Body of pancreas (tissue), 4 donors: Measurements from ENCODE around the gene STRIP1. TPM values are rescaled to one million over a fixed set of nuclear protein-coding genes. Genes with fewer than 3 reads are reported as not detected.

ENCODE experiments used
- ATAC-seq: fragments of 150-250 bp; one replicate; pipeline ENCODE4 v1.9.1; 2016
- DNase-seq, 4 donors: peaks; one replicate each; pipeline ENCODE4 v3.0.0-alpha.2; 2019
- H3K27ac ChIP-seq, 4 donors: fragments of 200-600 bp; sonication (generic); 1 replicate in 3 of 4; 2 replicates in 1 of 4; pipeline versions ENCODE4 v1.5.1 to v1.6.1; 2016 to 2019; ENCODE audit warnings: mild to moderate bottlenecking in 1 of 4, mixed read lengths in 1 of 4, moderate library complexity in 1 of 4
- H3K27me3 ChIP-seq, 2 donors: fragments of 200-600 bp; sonication (generic); one replicate each; pipeline ENCODE4 v1.6.0; 2016; ENCODE audit warnings: mild to moderate bottlenecking in 1 of 2
- H3K36me3 ChIP-seq, 2 donors: fragments of 200-600 bp; sonication (generic); replicated peaks in 1 of 2; 2 replicates each; pipeline ENCODE4 v1.5.1; 2016; ENCODE audit warnings: low read depth in 2 of 2; ENCODE audit not compliant: insufficient read depth in 1 of 2
- H3K4me1 ChIP-seq: fragments of 200-600 bp; sonication (generic); one replicate; pipeline ENCODE4 v1.6.0; 2016
- H3K4me3 ChIP-seq, 2 donors: fragments of 200-600 bp; sonication (generic); 1 replicate in 1 of 2; 2 replicates in 1 of 2; pipeline ENCODE4 v1.5.1; 2016 to 2019
- H3K9me3 ChIP-seq, 3 donors: fragments of 200-600 bp; sonication (generic); 1 replicate in 2 of 3; 2 replicates in 1 of 3; pipeline ENCODE4 v1.5.1; 2016
- POLR2A ChIP-seq, 3 donors: fragments of 450-650 bp; IDR thresholded peaks; one replicate each; pipeline ENCODE4 v1.6.1; 2016; ENCODE audit warnings: antibody characterized with exemption in 3 of 3, mild to moderate bottlenecking in 2 of 3
- WGBS, 2 donors: methylation state at CpG; one replicate each; pipeline ENCODE4 v1.1.5; 2017; 5-methylcytosine and 5-hydroxymethylcytosine counted together
- intact Hi-C: fragments of 100-400 bp; cut with DNase I; formaldehyde crosslinking; loops from one replicate; pipeline ENCODE4 v1.15.1; 2023
- total RNA-seq, 2 donors: library from RNA; depleted of rRNA; stranded (reverse); fragments of >200 nt; gene quantifications; one replicate each; pipeline ENCODE4 v1.1.0, GENCODE V29; 2016
- TF ChIP-seq, protein P1 (sequence below), 7 experiments: fragments of 450-650 bp in 4 of 7; fragments of 200-600 bp in 3 of 7; sonication (generic) in 3 of 7; IDR thresholded peaks; one replicate each; pipeline ENCODE4 v1.5.1; 2016 to 2019; ENCODE audit warnings: antibody characterized with exemption in 7 of 7

The STRIP1 gene
- total RNA-seq, 2 donors from 2014 or later = 22.7 to 24.1 TPM

DNA sequence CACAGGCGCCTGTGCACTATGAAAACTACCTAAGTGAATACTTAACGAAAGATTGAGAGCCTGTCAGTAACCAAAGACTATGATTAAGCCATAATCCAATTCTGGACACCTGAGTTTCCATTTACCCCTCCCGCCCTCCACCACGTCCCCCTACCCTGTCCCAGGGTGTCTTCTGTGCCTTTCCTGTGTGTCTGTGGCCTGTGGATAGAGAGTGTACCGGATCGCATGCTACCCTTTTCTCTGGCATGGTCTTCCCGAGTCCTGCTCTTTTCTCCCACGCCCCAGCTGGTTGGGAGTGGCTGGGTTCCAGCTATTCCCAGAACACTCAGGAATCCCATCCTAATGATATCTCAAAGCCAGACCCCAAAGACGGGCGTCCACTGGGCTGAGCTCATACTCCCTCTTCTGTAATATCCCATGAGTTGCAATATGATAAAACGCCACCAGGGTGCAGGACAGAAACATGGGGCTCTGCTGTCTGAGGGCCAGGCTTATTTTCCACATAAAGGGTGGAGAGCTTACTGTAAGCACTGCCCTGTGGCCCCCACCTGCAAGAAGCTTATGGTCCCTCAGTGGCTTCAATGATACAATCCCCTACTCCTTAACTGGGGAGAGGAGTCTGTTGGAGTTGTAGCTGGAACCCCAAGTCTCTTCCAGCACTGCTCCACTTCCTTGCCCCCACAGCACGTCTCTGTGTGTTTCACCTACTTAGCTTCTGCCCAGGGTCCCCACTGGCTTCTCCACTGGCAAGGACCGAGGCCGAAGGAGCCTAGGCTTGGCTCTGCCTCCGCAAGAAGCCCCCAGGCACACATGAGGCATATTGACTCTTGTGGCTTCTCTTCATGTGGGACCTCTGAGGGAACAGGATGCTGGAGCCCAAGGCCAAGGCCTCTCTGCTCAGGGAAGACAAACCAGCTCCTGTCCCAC lies 53.7 kb downstream of the STRIP1 start:
- DNase-seq (peak; percentile 61 to 67 (median 64)), ATAC-seq (peak; percentile 67)
- no peak for TF ChIP-seq POLR2A (IDR thresholded peaks at IDR 0.05)
- TF ChIP-seq, protein P1, sequence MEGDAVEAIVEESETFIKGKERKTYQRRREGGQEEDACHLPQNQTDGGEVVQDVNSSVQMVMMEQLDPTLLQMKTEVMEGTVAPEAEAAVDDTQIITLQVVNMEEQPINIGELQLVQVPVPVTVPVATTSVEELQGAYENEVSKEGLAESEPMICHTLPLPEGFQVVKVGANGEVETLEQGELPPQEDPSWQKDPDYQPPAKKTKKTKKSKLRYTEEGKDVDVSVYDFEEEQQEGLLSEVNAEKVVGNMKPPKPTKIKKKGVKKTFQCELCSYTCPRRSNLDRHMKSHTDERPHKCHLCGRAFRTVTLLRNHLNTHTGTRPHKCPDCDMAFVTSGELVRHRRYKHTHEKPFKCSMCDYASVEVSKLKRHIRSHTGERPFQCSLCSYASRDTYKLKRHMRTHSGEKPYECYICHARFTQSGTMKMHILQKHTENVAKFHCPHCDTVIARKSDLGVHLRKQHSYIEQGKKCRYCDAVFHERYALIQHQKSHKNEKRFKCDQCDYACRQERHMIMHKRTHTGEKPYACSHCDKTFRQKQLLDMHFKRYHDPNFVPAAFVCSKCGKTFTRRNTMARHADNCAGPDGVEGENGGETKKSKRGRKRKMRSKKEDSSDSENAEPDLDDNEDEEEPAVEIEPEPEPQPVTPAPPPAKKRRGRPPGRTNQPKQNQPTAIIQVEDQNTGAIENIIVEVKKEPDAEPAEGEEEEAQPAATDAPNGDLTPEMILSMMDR (IDR thresholded peaks at IDR 0.05) = peak; percentile 33 to 69 (median 61)
- peaks cover 16% of the 10 kb centered on the region for H3K4me1 ChIP-seq
- intact Hi-C loops = no loop called here
- 38 to 42% methylated on average over 14 to 15 of the region's 15 CpGs for WGBS, 2 donors
- H3K36me3 ChIP-seq = no peaks in the 10 kb centered on the region
- no peaks in the 10 kb centered on the region for H3K27me3 ChIP-seq
- no peak overlapping the region for H3K27ac ChIP-seq
- H3K9me3 ChIP-seq = no peaks in the 10 kb centered on the region
- no peak overlapping the region for H3K4me3 ChIP-seq

DNA sequence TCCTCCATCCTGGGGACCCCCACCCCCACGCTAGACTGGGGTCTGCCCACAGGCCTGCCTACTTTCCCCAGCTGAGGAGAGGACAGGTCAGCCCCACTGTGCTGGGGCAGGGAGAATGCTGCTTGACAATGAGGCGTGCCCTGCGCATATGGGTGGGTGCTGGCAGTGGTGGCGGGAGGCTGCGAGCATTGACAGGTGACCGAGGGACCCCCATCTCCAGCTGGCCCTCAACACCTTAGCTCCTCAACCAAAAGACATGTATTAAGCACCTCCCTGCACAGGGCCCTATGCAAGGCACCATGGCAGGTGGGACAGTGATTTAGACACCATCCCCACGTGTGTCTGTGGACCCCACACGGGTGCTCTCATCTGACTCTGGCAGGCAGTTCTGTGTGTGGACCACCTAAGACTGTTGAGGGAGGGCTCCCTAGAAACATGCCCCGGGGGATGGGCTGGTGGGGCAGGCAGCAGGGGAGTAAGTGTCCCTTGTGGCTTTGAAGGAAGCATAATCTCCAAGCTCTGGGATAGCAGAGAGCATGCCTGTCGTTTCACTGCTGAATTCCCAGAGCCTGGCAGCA lies 54.4 kb downstream of the STRIP1 start:
- Histone ChIP-seq H3K27me3 (no peaks in the 10 kb centered on the region), H3K4me1 (peaks cover 14% of the 10 kb centered on the region), H3K27ac (no peak overlapping the region), H3K4me3 (no peak overlapping the region), H3K36me3 (no peaks in the 10 kb centered on the region), H3K9me3 (no peaks in the 10 kb centered on the region)
- ATAC-seq = no peak
- 57 to 65% methylated on average over 7 of the region's 10 CpGs for WGBS, 2 donors
- no peak for TF ChIP-seq POLR2A (IDR thresholded peaks at IDR 0.05)
- TF ChIP-seq, protein P1 (IDR thresholded peaks at IDR 0.05) = no peak
- intact Hi-C loops = no loop called here
- DNase-seq = no peak

DNA sequence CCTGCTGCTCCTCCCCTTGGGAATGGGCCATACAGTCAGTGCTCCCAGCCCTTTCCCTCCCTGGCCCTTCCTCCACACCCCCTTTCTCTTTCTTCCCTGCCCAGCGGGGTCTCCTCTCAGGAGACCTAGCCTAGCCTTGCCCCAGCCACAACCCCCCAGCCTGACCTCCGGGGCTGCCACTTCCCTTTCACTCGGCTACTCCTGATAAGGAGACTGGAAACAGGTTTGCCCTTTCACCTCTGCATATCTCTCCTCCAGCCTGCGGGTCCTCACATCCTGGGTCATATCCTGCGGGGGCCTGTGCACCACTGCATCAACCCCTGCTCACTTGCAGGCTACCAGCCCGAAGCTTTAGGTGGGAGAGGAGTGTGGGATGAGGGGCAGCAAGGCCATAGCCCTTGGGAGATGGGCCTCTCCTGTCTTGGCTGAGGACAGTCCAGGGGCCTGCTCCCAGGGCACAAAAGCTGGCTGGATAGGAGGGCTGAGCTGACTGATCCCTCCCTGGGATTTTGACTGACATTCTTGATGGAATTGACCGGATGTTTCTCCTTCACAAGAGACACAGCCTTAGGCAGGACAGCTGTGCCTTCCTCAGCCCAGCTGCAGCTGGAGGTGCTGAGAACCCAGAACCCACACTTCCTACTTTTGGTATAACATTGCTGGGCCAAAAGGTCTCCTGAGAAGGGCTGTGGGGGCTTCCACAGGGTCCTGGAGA lies 55.3 kb downstream of the STRIP1 start:
- ATAC-seq = no peak
- H3K9me3 ChIP-seq = no peaks in the 10 kb centered on the region
- intact Hi-C loops = no loop called here

GRCh38 chr1:110091381-110091780 lies 57.0 kb downstream of the STRIP1 start:
- intact Hi-C loops = no loop called here

More for the DNA sequence above, 55.3 kb downstream of the STRIP1 start:
- Histone ChIP-seq H3K27ac (no peak overlapping the region), H3K36me3 (no peaks in the 10 kb centered on the region), H3K4me3 (no peak overlapping the region), H3K4me1 (peaks cover 6% of the 10 kb centered on the region), H3K27me3 (no peaks in the 10 kb centered on the region)
- DNase-seq = no peak
- no peak for TF ChIP-seq POLR2A (IDR thresholded peaks at IDR 0.05)
- TF ChIP-seq, protein P1 (IDR thresholded peaks at IDR 0.05) = no peak
- 50 to 53% methylated on average over 5 to 7 of the region's 7 CpGs for WGBS, 2 donors

More at GRCh38 chr1:110091381-110091780, 57.0 kb downstream of the STRIP1 start:
- no peak for DNase-seq
- TF ChIP-seq, protein P1 (IDR thresholded peaks at IDR 0.05) = no peak
- TF ChIP-seq POLR2A (IDR thresholded peaks at IDR 0.05) = no peak
- H3K27ac ChIP-seq = no peak overlapping the region
- no peaks in the 10 kb centered on the region for H3K4me1 ChIP-seq
- no peak overlapping the region for H3K4me3 ChIP-seq
- WGBS, 2 donors = 47 to 62% methylated on average over 2 of the region's 2 CpGs
- H3K27me3 ChIP-seq = no peaks in the 10 kb centered on the region
- no peaks in the 10 kb centered on the region for H3K36me3 ChIP-seq
- no peak for ATAC-seq
- H3K9me3 ChIP-seq = no peaks in the 10 kb centered on the region
